Kidney (tissue), 14 donors: Measurements from ENCODE around the gene LCN6. TPM values are rescaled to one million over a fixed set of nuclear protein-coding genes. Genes with fewer than 3 reads are reported as not detected.

Experiments used
- DNase-seq, 5 donors: peaks; one replicate each; pipeline ENCODE4 v3.0.0-alpha.2; 2013 to 2020
- FAIRE-seq: peaks from 2 replicates; lab custom pipeline; 2012; peaks lifted over from hg19 to GRCh38; lab: Jason Lieb, UNC
- H3K27ac ChIP-seq, 2 donors: one replicate each; pipeline ENCODE4 v1.7.0; 2013; ENCODE audit warnings: low read depth in 2 of 2, low read length in 2 of 2, inconsistent platforms in 1 of 2
- H3K27me3 ChIP-seq: one replicate; pipeline ENCODE4 v1.7.1; 2013; ENCODE audit warnings: low read length, inconsistent platforms; ENCODE audit not compliant: control insufficient read depth, insufficient read depth
- H3K36me3 ChIP-seq, 3 donors: one replicate each; pipeline versions ENCODE4 v1.7.0 to v1.7.1; 2013; ENCODE audit warnings: low read length in 3 of 3, control low read depth in 1 of 3, inconsistent platforms in 1 of 3; ENCODE audit not compliant: insufficient read depth in 3 of 3, control insufficient read depth in 2 of 3
- H3K4me1 ChIP-seq, 3 donors: one replicate each; pipeline versions ENCODE4 v1.7.0 to v1.7.1; 2013; ENCODE audit warnings: low read length in 3 of 3, inconsistent platforms in 1 of 3, low read depth in 1 of 3; ENCODE audit not compliant: control insufficient read depth in 2 of 3, insufficient read depth in 2 of 3
- H3K4me3 ChIP-seq, 3 donors: one replicate each; pipeline versions ENCODE4 v1.7.0 to v1.8.1; 2013; ENCODE audit warnings: low read length in 3 of 3, control low read depth in 1 of 3, inconsistent platforms in 1 of 3
- H3K9ac ChIP-seq, 3 donors: one replicate each; pipeline versions ENCODE4 v1.7.0 to v1.7.1; 2013; ENCODE audit warnings: low read length in 3 of 3, control low read depth in 1 of 3, inconsistent platforms in 1 of 3
- H3K9me3 ChIP-seq, 3 donors: one replicate each; pipeline versions ENCODE4 v1.7.0 to v1.7.1; 2013; ENCODE audit warnings: low read length in 3 of 3, control low read depth in 1 of 3, inconsistent platforms in 1 of 3; ENCODE audit not compliant: control insufficient read depth in 2 of 3, insufficient read depth in 1 of 3
- intact Hi-C: fragments of 100-400 bp; cut with DNase I; formaldehyde crosslinking; loops from one replicate; pipeline ENCODE4 v1.11.1; 2022
- polyA plus RNA-seq: library from polyadenylated mRNA; stranded (reverse); fragments of 350-450 nt; fragmentation: Illumina TruSeq; extraction: RNeasy Lipid Tissue Mini Kit (QIAGEN cat#74804); gene quantifications from one replicate; pipeline ENCODE4 v1.2.3, GENCODE V29; 2014; ENCODE audit warnings: low read depth, low replicate concordance; ENCODE audit not compliant: insufficient read depth
- total RNA-seq: library from RNA; stranded (reverse); fragmentation: NEBNext Ultra II Directional; extraction: Animal tissue kit (Norgen Biotek cat#: 25700); gene quantifications from one replicate; pipeline ENCODE4 v1.2.1, GENCODE V29; 2021
- TF ChIP-seq, protein P1 (sequence below): IDR thresholded peaks from 3 replicates; pipeline ENCODE4 v1.5.1; 2012; ENCODE audit warnings: mild to moderate bottlenecking, moderate library complexity, borderline replicate concordance; ENCODE audit not compliant: insufficient read depth; ENCODE audit errors: extremely low read depth
- donor health status: control.
- donor health status: control.
- donor health status: control.
- donor health status: control.
- donor health status: control.
- donor health status: DM: yes; HTN: yes; CAD: no.
- donor health status: Normal renal cell carcinoma (clear cell type).

The LCN6 gene
- total and polyA plus RNA-seq, 2 donors from 2014 or later = 16.0 TPM; not detected in 1

DNA sequence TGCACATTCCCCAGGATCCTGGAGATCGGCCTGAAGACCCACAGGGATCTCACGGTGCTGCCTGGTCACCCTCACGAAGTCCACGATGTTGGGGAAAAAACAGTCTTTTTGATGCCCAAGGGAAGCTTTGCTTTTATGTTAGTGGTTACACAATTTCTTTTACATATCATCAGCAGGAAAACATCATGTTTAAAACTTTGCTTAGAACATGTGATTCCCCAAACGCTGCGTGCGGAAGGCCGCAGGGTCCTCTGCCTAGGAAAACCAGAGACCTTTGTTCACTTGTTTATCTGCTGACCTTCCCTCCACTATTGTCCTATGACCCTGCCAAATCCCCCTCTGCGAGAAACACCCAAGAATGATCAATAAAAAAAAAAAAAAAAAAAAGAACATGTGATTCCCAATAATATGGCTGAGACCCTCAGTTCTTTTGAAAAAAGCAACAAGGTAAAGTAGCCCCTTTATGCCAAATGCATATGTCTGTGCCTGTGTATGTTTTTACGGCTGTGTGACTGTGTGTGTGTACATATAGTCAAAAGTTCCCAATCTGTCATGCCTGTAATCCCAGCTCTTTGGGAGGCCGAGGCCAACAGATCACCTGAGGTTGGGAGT lies 49.6 kb downstream of the LCN6 start:
- TF ChIP-seq, protein P1, sequence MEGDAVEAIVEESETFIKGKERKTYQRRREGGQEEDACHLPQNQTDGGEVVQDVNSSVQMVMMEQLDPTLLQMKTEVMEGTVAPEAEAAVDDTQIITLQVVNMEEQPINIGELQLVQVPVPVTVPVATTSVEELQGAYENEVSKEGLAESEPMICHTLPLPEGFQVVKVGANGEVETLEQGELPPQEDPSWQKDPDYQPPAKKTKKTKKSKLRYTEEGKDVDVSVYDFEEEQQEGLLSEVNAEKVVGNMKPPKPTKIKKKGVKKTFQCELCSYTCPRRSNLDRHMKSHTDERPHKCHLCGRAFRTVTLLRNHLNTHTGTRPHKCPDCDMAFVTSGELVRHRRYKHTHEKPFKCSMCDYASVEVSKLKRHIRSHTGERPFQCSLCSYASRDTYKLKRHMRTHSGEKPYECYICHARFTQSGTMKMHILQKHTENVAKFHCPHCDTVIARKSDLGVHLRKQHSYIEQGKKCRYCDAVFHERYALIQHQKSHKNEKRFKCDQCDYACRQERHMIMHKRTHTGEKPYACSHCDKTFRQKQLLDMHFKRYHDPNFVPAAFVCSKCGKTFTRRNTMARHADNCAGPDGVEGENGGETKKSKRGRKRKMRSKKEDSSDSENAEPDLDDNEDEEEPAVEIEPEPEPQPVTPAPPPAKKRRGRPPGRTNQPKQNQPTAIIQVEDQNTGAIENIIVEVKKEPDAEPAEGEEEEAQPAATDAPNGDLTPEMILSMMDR = no peak
- H3K27ac ChIP-seq = peak overlapping the region in 1 of 2 donors; percentile 33
- H3K36me3 ChIP-seq = no peaks in the 10 kb centered on the region
- FAIRE-seq = no peak
- DNase-seq = no peak
- no peak overlapping the region for H3K9ac ChIP-seq
- intact Hi-C loops = no loop called here
- peaks cover 0 to 30% (median 25%) of the 10 kb centered on the region in 3 donors for H3K4me1 ChIP-seq
- peaks cover 2% of the 10 kb centered on the region for H3K27me3 ChIP-seq
- no peak overlapping the region for H3K4me3 ChIP-seq
- no peaks in the 10 kb centered on the region for H3K9me3 ChIP-seq

DNA sequence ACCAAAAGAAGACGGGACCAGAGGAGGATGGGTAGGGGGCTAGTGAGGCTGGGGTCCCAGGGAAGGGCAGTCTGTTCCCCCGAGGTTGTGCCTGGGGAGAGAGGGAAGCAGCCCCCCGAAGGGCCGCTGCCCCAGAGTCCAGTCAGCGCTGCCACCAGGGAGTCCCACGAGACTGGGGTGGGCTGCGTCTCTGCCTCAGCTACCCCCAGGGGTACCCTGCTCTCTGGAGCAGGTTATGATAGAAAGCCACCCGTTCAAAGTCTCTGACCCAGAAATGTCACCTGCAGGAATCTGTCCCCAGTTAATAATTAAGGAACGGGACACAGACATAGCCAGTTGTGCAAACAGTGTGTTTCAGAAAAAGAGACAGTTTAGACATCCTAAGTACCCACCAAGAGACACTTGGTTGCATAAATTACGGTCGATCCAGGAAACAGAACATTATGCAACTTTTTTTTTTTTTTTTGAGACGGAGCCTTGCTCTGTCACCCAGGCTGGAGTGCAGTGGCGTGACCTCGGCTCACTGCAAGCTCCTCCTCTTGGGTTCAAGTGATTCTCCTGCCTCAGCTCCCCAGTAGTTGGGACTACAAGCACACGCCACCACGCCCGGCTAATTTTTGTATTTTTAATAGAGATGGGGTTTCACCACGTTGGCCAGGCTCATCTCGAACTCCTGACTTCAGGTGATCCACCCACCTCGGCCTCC lies 50.4 kb downstream of the LCN6 start:
- Histone ChIP-seq H3K4me1 (peaks cover 0 to 31% (median 30%) of the 10 kb centered on the region in 3 donors), H3K27ac (peak overlapping the region; percentile 68 to 82), H3K9me3 (no peaks in the 10 kb centered on the region), H3K36me3 (no peaks in the 10 kb centered on the region), H3K27me3 (peaks cover 2% of the 10 kb centered on the region), H3K4me3 (peak overlapping the region in 1 of 3 donors; percentile 47), H3K9ac (peak overlapping the region in 1 of 3 donors; percentile 40)
- DNase-seq = peak in 1 of 5 donors; percentile 56
- FAIRE-seq = no peak
- TF ChIP-seq, protein P1 = no peak
- intact Hi-C loops = no loop called here

DNA sequence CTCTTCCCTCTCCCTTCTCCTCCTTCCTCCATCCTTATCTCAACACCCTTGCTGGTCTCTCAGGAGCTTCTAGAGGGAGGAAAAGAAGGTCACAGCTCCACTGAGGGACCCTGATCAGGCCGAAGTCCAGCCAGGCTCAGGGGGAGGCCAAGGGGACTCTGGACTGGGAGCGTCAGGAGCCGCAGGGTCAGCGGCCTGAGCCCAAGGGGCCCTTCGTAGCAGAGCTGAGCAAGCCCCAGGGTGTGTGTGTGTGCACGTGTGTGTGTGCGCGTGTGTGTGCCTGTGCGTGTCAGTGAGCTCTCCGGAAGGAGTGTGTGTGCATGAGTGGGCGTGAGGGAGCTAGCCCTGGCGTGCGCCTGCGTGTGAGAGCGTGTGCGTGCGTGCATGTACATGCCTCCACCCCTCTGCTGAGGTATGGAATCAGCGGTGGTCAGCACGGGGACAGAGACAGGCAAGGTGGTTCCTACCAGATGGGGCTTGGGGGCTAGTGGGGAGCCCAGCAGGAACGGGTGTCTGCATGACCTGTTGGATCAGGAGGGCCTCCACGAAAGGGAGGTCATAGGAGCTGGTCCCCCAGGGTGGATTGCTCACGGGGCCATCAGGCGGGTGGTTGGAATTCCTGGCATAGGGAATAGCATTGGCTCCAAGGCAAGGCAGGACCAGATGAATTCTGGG lies 51.0 kb downstream of the LCN6 start:
- FAIRE-seq (no peak), DNase-seq (peak in 4 of 5 donors; percentile 53 to 78 (median 68))
- Histone ChIP-seq H3K27ac (peak overlapping the region; percentile 68 to 82), H3K27me3 (peaks cover 2% of the 10 kb centered on the region), H3K4me1 (peaks cover 0 to 35% (median 30%) of the 10 kb centered on the region in 3 donors), H3K9ac (peak overlapping the region in 1 of 3 donors; percentile 40), H3K36me3 (no peaks in the 10 kb centered on the region), H3K4me3 (peak overlapping the region in 1 of 3 donors; percentile 47), H3K9me3 (no peaks in the 10 kb centered on the region)
- TF ChIP-seq, protein P1 = no peak
- intact Hi-C loops = no loop called here
